ENCODE measurements around the gene KRT3.

KRT3 gene

DNA sequence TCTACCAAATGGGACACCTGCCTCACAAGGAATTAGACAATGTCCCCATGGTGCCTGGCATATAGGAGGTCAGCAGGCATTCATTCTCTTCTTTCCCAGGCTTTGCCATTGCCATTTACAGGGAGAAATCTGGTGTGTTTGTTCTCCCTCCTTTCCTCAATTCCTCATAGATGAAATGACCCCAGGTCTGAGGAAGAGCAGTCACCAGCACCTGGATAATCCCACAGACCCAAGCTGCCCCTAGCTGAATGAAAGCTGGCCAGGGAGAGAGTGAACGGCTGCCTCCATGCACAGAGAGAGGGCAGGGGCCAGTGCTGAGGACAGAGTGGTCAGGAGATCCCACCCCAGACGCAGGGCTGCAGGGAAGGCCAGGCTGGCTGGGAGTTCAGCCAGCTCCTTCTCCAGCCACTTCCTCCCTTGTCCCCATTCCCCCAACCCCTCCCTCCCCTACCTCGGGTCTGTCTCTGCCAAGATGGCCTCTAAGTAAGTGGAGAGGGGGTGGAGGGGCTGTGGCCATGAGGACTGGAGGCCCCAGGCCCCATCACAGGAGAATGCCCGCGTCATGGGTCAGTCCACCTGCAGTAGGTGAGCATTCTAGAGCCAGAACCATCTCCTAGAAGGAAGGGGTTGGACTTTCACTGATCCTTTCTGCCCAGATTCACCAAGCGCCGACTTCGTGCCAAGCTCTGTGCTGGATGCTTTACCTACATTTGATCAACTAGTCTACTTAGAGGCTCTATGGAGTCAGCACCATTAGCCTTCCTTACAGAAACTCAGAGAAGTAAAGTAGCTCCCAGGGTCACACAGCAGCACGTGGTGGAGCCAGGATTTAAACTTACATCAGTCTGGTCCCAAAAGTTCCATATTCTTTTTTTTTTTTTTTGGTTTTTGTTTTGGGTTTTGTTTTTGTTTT is 20.0 kb upstream of the KRT3 start:
- H3K4me3 ChIP-seq (ENCODE audit: low read length): no peak overlapping the region
- DNase-seq (ENCODE audit: low read depth, low spot score): no peak

DNA sequence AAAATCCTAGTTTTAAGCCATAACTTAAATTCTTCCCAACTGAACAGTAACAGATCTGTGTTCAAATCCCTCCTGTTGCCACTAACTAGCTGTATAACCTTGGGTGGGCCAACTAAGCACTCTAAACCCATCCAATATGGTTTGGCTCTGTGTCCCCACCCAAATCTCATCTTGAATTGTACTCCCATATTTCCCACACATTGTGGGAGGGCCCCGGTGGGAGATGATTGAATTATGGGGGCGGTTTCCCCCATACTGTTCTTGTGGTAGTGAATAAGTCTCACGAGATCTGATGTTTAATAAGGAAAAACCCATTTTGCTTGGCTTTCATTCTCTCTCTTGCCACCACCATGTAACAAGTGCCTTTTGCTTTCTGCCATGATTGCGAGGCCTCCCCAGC is 19.2 kb upstream of the KRT3 start:
- no peak overlapping the region for H3K4me3 ChIP-seq (ENCODE audit: low read length)
- DNase-seq (ENCODE audit: low read depth, low spot score): no peak

DNA sequence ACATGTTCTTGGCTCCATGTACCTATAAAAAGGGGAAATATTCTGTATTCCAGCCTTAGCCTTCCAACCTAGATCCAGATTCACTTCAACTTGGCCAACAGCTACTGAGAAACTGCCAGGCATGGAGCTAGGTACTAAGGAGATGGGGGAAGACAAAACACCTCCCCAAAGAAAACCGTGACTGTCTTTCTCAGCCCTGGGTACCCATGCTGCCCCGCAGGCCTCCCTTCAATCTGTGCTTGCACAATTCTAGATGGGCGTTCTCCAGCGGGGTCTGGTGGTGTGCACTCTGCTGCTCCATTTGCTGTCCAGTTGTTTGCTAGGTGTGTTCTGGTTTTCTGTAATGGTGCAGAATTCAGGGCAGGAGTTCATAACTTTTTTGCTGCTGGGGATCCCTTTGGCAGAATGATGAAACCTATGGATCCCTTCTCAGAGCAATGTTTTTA is 18.8 kb upstream of the KRT3 start:
- no peak for DNase-seq (ENCODE audit: low read depth, low spot score)
- H3K4me3 ChIP-seq (ENCODE audit: low read length): no peak overlapping the region

DNA sequence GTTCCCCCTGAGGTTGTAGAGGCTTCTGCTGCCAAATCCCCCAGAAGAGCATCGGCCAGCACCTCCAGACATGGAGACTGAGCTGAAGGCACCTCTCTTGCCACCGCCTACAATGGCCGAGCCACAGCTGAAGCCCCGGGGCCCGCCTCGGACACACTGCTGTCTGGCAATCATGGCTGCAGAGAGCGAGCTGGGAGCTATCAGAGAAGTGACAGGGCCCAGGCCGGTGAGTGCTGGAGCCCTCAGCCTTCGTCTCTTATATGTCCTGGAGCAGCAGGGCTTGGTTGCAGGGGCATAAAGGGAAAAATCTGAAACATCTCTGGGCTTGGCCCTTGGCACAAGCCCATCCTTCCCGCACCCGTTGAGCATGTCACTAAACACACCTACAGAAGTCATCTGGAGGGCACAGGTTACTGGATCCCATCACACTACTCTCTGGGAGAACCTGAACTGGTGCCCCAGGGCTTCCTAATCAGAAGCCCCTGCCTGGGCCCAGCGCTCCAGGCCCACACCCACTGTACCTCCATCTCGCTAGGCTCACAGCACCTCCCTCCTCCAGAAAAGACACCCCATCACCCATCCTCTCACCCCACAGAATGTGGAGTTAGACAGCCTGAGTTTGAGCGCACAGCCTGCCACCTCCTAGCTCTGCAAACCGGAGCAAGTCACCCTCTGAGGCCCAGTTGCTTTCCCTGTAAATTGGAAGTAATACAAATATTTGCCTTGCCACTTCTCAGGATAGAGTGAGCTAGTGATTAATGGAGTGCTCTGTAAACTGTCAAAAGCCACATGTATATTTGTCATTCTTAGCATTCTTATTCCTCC is 18.2 kb upstream of the KRT3 start, which contains the start of gene KRT4:
TSS of gene KRT4 (minus strand) at position 232 of the 825 bp plus-strand sequence. CDS start at position 174, 58 bp downstream.
- no peak for DNase-seq (ENCODE audit: low read depth, low spot score)
- H3K4me3 ChIP-seq (ENCODE audit: low read length): no peak within 1 kb of the TSS

DNA sequence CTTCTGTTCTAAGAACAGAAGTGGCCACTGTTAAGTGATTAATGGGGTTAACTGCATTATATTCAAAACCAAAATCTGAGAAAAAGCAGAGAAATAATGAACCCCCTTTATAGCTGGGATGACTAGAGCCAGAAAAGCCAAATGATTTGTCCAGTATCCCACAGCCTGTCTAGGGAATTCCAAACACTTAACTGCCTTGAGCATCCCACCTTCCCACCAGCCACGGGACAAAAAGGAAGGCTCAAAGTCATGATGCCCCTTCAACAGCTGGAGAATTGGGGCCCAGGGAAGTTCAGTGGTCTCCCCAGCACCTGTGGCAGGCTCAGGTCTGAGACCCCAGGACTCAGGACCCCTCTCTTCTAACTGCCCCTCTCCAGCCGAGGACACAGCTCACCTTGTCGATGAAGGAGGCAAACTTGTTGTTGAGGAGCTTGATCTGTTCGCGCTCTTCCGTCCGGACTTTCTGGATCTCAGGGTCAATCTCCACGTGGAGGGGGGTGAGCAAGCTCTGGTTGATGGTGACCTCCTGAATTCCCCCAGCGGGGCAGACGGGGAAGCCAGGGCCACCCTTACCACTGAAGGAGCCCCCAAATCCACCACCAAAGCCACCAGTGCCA is 17.4 kb upstream of the KRT3 start:
- DNase-seq (ENCODE audit: low read depth, low spot score): no peak
- no peak overlapping the region for H3K4me3 ChIP-seq (ENCODE audit: low read length)

DNA sequence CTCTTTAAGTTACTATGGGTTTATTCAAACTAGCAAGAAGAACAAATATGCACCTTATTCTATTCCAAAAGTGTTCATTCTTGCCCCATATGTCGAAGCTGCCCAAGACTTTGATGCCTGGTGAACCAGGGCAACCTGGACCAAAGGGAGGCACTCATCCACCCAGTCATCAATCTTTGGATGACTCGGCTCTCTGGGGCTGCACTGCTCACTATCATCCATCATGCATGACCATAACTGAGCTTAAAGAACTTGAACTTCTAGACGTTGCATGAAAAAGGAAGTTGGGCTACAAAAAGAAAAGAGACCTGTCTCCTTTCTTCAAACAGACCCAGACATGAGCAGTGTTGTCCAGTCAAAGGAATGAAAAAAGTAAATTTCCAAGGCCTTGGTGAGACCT is 16.8 kb upstream of the KRT3 start:
- H3K4me3 ChIP-seq (ENCODE audit: low read length): no peak overlapping the region

DNA sequence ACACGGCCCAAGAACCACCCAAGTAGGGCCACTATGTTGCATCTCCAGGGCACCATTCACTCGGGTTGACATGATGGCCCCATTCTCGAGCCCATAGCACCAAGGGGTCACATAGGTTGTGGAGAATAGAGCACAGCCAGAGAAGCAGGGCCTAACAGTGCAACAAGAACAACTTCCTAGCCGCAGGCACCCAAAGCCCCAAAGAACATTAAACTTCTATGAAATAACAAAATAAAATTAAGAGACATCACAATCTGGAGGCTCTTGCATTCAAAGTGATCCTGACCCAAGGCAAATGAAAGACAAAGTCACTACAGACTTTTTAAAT is 16.1 kb upstream of the KRT3 start:
- DNase-seq (ENCODE audit: low read depth, low spot score): no peak

More for the DNA sequence above, 16.8 kb upstream of the KRT3 start:
- DNase-seq (ENCODE audit: low read depth, low spot score): no peak

DNA sequence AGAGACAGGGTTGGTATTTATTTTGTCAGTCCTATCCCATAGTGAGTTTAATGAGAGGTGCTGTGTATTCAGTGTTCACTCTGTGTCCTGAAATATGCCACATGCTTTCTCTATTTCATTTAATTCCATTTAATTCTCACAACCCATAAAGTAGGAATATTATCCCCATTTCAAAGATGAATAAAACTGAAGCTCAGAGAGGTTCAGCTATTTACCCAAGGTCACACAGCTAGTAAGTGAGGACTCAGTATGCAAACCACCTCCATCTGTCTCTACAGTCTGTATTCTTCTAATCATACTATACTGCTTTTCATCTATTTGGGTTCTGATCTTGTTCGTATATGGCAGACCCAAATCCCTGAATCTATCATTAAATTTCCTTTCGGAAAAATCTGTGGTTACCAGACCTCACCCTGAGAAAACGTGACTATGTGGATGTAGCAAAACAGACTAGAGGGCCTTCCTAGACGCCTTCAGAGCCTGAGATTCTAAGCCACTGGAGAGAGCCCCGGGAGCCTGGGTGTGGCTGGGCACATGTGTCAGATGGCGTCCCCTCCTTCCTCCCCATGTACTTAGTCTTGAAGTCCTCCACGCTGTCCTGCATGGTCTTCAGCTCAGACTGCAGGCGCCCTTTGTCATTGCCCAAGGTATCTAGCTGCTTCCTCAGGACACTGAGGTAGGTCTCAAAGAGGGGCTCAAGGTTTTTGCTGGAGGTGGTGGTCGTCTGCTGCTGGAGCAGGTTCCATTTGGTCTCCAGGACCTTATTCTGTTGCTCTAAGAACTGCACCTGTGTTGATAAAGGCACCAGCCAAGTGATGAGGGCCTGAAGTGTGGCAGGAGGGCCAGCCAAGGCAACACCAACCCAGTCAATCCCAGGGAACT is 15.5 kb upstream of the KRT3 start:
- no peak for DNase-seq (ENCODE audit: low read depth, low spot score)

More for the DNA sequence above, 16.1 kb upstream of the KRT3 start:
- H3K4me3 ChIP-seq (ENCODE audit: low read length): no peak overlapping the region

DNA sequence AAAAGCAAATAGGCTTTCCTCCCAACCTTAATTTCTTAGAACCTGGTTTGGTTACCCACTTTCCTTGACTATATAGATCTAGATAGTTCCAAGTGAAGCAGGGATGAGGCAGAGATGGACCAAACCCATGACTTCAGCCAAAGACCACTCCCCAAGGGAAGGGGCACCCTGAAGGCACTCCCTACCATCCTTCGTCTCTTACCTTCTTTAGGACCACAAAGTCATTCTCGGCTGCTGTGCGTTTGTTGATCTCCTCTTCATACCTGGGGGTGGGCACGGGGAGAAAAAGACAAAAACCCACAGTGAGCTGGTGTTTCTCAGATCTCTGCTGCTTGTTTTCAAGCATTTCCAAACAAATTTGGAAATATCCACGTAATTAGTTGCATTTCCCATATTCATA is 14.6 kb upstream of the KRT3 start:
- no peak for DNase-seq (ENCODE audit: low read depth, low spot score)
- H3K4me3 ChIP-seq (ENCODE audit: low read length): no peak overlapping the region

More for the DNA sequence above, 15.5 kb upstream of the KRT3 start:
- no peak overlapping the region for H3K4me3 ChIP-seq (ENCODE audit: low read length)

DNA sequence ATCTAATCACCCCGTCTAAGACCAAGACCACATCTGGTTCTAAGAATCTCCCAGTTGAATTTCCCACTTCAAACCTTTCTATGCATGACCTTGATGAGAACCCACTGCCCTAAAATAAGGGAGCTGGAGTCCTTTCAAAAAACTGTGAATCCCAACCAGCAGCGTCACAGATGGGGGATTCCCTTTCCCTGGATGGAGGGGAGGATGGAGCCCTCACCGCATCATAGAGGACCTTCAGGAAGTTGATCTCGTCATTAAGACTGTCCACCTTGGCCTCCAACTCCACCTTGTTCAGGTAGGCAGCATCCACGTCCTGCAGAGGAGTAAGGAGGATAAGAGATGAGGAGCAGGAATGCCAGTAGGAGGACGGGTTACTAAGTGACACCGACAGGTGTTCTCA is 13.2 kb upstream of the KRT3 start:
- no peak for DNase-seq (ENCODE audit: low read depth, low spot score)
- no peak overlapping the region for H3K4me3 ChIP-seq (ENCODE audit: low read length)

DNA sequence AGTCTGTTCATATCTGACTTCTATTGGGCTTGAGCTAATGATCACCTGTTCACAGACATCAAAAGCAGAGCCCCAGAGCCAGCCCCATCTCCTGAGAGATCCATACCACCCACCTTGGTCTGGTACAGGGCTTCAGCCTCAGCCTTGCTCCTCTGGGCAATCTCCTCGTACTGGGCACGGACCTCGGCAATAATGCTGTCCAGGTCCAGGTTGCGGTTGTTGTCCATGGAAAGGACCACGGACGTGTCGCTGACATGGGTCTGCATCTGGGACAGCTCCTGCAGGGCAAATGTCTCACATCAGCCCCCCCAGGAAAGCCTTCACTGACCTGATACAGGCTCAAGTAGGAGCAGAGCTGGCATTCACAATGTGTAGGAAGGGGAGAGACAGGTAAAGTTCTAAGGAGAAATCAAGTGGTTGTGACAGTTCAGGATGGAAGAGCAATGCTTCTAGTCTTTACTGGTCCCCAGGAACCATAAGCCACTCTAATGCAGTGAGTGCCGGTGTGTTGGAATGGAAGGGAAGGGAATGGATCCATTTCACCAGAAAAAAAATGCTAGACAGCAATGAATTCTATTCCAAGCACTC is 12.8 kb upstream of the KRT3 start:
- H3K4me3 ChIP-seq (ENCODE audit: low read length): no peak overlapping the region
- DNase-seq (ENCODE audit: low read depth, low spot score): no peak

DNA sequence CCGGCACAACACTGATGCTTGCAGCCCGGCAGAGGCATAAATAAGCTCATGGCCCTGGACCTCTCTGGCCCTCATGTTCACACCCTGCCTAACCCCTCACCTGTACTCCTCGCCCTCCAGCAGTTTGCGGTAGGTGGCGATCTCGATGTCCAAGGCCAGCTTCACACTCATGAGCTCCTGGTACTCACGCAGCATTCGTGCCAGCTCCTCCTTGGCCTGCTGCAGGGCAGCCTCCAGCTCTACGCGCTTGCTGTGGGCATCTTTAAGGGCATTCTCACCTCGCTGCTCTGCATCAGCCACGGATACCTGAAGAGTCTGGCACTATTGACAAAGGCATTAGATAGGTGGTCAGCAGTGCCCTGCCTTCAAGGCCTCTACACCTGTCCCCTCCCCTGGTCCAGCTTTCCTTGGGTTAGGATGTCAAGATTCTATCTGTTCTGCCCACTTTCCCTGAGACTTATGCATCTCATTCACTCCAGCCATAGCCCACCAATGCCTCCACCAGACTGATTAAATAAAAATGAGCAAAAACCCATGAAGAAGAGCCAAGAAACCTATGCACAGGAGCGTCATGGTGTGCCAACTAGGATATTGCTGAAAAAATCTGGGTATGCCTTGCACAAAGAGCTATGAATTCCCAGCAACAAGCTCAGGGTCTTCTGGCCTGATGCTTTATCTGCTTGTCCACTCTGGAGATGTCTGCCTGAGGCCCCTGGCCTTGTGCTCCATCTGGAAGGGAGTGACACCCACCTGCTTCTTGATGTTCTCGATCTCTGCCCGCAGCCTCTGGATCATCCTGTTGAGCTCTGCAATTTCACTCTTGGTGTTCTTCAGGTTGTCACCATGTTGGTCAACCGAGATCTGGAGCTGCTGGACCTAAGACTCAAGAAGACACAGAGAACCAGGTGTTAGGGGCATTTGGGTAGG is 11.9 kb upstream of the KRT3 start:
- H3K4me3 ChIP-seq (ENCODE audit: low read length): no peak overlapping the region
- DNase-seq (ENCODE audit: low read depth, low spot score): no peak

DNA sequence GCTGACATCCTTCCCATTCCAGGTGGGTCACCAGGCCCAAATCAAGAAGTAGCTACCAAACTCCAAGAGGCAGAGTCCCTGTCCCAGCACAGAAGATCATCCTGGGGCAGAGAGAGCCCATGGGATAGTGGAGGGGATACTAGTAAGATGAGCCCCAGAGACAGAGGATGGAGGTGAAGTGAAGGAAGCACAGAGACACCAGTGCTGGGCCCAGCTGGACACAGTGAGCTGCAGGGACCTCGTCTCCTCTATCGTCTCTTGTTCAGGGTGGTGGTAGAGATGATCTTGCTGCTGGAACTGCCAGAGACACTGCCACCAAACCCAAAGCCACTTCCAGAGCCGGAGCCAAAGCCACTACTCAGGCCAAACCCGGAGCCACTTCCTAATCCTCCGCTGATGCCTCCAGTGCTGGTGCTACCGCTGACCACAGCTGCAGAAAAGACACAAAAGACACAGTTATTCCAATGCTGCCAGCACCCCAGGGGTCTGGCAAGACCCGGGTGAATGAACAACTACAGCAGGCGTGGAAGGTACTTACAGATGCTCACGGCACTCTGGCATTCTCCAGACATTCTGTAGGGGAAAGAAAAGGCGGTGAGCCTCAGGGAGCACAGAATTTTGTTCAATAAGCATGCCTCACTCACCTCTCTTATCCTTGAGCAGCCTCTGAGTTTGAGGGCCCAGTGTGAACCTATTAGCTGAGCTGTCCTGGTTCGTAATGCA is 11.1 kb upstream of the KRT3 start:
- no peak overlapping the region for H3K4me3 ChIP-seq (ENCODE audit: low read length)
- DNase-seq (ENCODE audit: low read depth, low spot score): no peak

DNA sequence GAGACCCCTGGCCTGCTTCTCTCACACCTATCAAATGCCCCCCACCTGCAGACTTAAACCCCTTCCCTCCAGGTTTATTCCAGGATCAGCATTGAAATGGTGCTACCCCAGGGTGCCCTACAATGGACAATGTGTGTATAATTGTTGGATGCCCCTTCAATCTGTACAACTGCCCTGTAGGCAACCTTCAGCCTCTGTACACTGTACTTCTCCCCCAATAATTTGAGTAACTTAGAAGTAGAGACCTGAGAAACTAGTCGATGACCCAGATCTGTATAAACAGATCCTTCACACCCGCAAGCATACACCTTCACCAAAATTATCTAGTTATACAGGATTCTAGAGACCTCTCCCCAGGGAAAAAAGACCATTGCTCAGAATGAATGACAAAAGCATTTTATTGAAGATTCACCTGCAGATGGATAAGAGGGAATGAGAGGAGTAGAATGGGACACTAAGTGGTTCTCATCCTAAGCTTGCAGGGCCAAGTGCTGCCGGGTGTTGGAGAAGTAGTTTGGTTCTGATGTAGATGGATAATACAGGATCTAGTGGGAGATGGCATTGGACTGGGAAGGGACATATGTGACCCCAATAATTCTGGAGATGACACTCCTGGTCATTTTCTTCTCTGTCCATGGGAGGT is 10.4 kb upstream of the KRT3 start:
- no peak for DNase-seq (ENCODE audit: low read depth, low spot score)
- H3K4me3 ChIP-seq (ENCODE audit: low read length): no peak overlapping the region

DNA sequence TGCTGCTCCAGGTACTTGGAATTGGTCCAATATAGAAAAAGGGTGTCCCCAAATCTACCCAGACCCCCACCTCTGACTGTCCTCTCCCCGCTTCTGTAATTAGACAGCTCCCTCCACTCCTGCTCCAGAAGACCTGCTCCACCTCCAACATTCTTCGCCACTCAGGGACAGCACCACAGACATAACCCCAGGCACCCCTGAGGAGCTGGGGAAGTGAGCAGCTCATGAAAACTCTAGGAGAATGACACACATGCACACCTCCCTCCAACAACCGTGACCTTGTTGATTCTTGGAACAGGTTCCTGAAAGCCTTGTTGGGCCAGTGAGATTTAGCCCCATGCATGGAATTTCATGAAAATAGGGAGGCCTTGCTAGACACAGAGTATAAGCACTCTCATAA is 9.8 kb upstream of the KRT3 start:
- no peak for DNase-seq (ENCODE audit: low read depth, low spot score)
- no peak overlapping the region for H3K4me3 ChIP-seq (ENCODE audit: low read length)

DNA sequence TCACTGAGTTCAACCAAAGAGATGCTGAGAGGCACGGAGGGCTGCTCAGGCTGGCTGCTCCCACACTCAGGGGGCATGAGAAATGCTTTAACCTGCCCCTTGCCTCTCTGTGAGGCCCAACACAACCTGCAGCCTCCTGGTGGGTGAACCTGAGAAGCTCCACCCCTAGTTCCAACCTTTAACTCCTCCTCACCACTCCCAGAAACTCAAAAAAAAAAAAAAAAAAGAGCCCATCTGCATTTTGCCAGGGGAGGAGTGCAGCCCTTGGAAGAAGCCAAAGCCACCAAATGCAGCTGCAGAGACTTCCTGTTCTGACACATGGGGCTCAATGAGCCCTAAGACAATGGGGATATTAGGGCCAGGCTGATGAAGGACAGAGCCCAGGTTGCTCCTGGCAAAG is 9.1 kb upstream of the KRT3 start:
- H3K4me3 ChIP-seq (ENCODE audit: low read length): no peak overlapping the region
- peak; percentile 65 for DNase-seq (ENCODE audit: low read depth, low spot score)
